GM18867 (cell line): ENCODE data around the gene NT5C1A.

Experiments
- ATAC-seq: cut with Tn5 transposase; IDR thresholded peaks from one replicate; pipeline ENCODE4 v1.9.1; 2021; ENCODE audit warnings: mild to moderate bottlenecking, moderate library complexity; ENCODE audit not compliant: unreplicated experiment

The NT5C1A gene

DNA sequence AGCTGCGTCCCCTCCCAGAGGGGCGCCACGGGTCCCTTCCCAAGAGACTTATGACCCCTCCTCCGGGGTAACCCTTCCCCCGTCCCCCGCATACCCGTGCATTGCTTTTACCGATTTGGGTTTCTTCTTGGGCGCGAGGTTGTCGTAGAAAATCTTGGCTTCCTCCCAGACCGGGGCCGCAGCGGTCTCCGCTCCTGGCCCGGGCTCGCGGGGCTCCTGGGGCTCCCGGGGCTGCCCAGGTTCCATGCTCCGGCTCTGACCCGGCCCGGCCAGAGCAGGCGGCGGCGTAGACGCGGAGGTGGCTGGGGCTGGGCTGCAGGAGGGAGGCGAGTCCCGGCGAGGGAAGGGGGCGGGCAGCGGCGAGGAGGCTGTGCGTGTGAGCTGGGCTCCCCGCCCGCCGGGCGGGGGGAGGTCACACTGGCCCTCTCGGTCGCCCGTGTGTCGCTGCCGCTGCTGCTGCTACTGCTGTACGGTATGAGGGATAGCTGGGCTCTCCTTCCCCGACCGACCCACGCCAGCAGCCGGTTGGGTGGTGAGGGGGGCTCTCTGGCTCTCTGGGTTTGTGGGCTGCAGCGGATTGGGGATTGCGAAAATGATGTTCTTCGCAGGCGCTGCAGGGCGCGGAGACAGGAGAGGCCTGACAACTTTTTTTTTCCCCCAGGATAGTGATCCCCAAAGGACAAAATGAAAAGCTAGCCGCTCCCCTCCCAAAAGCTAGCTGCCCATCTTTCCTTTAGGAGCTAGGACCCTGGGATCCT lies at the start of gene NT5C1A:
NT5C1A (minus strand) TSS at position 315 of the 758 bp plus-strand sequence; CDS start at position 246, 69 bp downstream.
- ATAC-seq, result no peak

DNA sequence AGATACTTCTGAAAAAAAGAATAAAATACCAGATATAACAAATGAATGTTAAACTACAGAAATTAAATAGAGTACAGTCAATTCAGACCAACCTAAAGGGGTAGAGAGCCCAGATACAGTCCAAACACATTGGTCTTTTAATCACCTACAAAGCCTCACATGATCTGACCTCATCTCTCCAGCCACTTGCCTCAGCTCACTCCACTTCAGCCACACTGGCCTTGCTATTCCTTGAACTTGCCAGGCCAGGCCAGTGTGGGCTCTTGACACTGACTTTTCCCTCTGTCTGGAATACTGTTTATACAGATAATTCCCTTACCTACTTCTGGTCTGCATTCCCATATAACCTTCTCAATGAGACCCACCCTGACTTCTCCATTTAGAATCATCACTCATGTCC lies 49.8 kb upstream of the NT5C1A start:
- no peak for ATAC-seq

DNA sequence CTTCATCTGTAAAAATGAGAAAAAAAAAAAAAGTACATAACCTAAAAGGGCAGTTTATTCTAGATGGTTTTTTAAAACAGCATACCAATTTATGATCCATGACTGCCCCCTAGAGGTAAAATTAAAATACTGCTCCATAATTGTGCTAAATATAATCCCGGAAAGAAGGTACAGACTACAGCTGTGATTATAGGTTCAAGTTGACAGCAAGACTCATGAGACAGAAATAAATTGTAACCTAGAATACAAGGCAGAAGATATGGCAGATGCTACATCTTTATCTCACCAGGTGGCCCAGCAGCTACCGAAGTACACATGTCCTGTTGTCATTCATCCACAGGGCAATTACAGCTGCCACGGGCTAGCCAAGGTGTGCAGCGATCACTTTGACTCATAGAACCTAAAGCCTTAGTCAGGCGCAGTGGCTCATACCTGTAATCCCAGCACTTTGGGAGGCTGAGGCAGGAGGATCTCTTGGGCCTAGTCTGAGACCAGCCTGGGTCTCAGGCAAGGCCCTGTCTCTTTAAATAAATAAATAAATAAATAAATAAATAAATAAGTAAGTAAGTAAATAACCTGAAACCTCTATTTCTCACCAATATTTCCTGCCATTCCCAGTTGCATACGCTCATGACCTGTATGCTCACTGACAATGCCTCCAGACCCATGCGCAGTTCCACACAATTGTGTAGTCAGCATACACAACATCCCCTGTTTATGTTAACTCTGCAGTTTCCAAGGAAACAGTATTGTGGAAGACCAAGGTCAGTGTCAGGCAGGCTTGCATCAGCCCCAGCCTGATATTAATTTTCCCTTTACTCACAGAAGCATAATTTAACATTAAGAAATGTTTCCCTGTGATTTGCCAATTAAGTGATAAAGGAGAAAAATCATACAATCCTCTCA lies 48.4 kb upstream of the NT5C1A start:
- ATAC-seq, result no peak

DNA sequence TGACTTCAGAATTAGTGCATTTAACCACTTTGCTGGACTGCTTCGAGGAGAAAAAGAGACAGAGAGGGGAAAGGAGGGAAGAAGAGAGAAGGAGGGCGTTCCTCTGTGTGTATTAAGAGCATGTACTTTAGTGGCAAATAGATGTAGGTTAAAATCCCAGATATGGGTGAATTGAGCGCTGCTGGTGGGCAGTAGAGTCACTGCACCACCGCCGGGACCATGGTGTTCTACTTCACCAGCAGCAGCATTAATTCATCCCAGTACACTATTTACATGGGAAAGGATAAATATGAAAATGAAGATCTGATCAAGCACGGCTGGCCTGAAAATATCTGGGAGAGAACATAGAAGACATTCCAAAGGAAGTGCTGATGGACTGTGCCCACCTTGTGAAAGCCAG lies 45.9 kb upstream of the NT5C1A start:
- no peak for ATAC-seq

DNA sequence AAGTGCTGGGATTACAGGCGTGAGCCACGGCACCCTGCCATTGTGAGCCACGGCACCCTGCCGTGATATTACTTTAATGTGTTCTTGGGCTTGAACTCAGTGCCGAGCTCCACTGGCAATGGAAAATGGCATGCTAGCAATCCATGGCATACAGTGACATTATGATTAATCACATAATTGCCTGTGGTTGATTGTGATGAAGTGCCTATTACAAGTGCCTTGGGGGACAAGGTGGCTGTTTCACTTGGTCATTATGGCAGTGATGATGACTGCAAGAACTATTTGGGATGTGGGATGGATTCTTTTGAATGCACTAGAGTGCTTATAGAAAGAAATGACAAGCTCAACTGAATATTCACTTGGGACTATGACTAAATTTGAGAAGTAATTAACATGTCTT lies 41.6 kb upstream of the NT5C1A start:
- ATAC-seq, result no peak

DNA sequence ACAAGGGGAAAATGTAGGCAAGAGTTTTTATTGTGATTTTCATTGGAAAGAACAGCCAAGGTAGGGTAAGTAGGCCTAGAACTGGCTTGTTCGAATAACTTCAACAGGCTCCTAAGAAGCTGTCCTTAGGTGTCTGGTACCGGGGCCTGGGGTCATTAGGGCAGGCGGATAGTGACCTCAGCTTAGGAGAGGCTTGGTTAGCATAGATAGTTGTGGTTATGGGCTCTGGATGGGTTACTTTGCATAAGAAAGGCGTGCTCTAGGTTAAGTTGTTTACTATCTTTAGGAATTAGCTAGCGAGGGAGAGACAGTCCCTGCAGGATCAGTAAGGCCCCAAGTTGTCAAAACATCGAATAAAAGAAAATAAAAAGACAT lies 40.0 kb upstream of the NT5C1A start:
- ATAC-seq, result no peak

DNA sequence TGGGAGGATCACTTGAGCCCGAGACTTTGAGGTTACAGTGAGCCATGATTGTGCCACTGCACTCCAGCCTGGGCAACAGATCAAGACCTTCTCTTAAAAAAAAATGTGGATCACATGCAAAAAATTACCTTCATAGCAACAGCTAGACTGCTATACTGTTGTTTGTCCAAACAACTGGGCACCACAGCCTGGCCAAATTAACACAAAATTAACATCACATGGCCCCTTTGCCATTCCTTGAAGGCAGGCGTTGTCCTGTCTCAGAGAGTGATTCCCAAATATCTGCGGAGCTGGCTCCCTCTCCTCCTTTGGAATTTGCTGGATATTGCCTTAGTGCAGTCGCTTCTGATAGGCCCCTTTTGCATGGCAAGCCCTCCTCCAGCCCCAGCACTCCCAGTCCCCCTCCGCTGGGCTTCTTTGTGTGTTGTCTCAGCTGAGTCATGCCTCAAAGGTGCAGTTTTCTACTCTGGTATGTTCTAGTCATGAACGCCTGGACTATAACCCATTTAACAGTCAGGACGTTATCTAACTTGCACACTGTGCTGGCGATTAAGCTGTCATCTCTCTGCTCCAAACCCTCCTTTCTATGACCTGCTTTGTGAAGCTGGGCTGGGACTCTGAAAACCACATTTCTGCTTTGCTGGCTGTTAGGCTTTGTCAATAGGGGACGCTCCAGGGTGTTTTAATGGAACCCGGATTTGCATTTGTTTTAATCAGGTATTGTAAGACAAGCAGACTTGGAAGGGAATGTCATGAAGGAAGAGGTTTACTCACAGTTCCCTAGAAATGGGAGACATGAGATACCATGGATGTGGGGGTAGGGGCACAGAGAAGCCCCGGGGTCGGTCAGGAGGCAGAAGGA lies 39.4 kb upstream of the NT5C1A start:
- ATAC-seq, result no peak

DNA sequence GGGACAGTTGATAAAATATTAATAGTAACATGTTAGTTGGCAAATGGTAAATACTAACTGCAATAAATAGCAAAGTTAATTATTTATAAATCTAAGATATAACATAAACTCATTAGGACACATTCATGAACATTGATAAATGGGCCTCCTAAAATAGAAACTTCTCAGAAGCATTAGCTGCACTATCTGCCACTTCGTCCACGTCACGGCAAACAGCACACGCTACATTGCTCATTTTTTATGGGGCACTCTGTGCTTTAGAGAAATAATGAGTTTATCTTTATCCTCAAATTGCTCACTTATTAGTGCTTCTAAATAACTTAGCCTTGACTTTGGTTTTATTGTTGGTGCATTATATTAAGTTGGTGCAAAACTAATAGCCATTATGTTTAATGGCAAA lies 35.6 kb upstream of the NT5C1A start:
- no peak for ATAC-seq

DNA sequence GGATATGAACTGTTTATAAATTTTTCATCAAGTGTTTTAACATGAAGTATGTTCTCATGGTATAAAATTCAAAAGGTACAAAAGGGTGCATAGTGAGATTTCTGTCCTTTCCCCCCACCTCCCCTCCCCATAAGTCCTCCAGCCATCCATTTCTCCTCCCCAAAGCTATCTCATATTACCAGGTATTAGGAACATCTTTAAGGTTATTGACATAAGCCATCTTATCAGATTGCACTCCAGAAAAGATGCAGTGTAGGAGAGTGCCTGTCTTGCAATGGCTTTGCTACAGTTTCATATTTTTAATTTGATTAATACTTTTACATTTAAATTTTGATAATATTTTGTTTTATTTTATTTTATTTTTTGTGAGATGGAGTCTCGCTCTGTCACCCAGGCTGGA lies 32.9 kb upstream of the NT5C1A start:
- no peak for ATAC-seq

DNA sequence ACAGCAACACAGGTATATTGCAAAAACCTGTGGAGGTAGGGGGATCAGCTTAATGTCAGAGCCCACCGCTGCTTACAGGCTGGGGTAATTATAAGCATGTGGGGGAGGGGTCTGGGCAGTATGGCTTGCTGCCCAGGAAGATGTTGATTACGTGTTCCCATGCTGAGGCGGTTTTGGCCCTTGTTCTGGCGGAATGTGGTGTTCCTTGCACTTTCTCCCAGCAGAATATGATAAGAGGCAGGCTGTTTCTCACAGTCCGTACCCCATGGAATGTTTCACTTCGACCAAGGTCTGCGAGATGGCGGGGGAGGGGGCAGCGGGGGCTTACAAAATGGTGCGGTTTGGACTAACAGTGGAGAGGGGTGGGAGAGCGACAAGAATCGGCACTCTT lies 29.1 kb upstream of the NT5C1A start:
- no peak for ATAC-seq

DNA sequence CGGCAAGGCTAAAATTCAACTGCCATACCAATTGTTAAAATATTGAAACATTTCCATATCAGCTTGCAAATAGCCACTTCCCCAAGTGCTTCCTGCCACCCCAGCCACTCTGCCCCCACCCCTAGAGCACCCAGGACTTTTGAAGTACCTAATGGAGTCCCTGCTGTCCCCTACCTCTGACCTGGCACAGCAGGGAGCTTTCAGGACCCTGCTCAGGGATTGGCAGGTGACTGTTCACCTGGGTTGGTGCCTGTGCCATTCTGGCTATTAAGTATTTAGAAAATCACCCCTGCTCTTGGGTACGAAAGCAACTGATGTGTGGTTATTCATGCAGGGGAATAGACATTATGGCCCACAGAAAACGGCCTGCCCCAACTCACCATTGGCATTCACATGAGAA lies 28.4 kb upstream of the NT5C1A start:
- ATAC-seq, result no peak

DNA sequence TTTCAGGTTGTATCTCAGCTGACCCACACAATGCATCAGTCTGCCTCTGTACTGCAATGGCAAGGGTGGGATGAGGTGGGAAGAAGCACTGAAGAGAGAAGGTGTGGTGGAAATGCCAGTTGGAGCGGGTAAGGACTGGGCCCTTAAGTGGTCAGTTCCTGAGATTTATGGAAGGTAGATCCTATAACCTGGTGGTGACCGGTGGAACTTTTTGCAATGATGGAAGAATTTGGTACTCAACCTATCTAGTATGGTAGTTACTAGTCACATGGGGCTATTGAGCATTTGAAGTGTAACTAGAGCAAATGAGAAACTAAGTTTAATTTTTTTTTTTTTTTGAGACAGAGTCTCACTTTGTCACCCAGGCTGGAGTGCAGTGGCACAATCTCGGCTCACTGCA lies 27.5 kb upstream of the NT5C1A start:
- ATAC-seq, result no peak

DNA sequence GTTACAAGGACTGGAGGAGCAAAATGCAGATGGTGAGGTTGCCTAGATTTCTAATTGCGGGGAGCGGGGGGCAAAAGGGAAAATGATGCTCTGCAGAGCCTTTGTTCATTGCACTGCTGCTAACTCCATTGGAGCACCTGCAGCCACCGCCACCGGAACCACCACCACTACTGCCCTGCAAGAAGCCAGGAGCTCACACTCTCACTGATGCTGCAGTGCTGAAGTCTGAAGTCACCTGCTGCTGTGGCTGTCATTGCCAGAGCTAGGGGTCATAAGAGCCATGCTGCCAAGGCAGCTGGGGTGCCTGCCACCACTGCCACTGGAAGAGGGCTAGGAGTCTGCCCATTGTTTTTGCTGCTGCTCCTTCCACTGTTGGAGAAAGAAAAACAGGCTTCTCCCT lies 26.7 kb upstream of the NT5C1A start:
- no peak for ATAC-seq

DNA sequence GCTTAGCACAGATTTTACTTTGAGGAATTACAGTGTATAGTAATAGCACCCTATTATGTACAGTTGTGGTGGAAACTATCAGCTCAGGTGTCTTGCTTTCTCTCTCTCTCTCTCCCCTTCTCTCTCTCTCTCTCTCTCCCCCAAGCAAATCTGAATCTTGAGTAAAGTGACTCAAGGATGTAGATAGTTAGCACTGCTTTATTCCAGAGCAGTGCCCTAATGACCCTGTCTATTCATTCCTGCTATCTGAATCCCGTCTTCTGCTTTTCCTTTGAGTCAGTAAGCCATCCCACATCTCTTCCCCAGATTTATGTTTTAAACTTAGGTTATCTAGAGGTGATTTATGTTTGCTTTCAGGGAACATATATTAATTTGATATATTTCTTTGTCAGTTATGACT lies 24.5 kb upstream of the NT5C1A start:
- no peak for ATAC-seq

DNA sequence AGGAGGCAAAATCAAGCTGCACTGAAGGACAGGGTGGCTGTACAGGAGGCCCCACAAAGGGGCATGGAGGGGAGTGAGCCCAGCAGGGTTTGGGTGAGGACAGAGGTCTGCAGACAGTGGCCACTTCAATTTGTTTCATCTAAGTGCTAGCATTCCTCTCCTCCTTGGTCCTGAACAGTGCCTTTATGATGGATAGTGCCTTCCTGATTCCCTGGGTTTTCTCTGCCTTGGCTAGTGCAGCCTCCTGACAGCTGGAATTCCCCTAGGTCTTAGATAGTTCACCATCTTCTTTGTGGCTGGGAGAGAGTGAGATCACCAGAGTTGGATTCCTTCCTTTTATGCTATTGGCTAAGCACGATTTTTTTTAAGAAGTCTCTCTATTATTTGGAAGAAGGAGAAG lies 23.1 kb upstream of the NT5C1A start:
- no peak for ATAC-seq

DNA sequence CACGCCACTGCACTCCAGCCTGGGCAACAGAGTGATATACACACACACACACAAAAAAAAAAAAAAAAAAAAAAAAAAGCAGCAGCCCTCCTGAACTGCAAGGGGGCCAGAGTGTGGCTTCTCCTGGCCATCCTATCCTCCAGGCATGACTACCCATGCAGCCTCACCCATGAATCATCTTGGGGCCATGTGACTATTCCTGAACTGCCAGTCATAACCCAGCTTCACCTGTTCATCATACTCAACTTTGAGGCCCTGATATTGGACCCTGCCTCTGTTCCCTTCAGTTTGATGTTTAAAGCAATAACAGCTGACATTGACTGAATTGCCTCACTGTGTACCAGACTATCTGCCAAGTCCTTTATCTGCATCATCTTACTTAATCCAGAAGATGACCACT lies 22.1 kb upstream of the NT5C1A start:
- no peak for ATAC-seq

DNA sequence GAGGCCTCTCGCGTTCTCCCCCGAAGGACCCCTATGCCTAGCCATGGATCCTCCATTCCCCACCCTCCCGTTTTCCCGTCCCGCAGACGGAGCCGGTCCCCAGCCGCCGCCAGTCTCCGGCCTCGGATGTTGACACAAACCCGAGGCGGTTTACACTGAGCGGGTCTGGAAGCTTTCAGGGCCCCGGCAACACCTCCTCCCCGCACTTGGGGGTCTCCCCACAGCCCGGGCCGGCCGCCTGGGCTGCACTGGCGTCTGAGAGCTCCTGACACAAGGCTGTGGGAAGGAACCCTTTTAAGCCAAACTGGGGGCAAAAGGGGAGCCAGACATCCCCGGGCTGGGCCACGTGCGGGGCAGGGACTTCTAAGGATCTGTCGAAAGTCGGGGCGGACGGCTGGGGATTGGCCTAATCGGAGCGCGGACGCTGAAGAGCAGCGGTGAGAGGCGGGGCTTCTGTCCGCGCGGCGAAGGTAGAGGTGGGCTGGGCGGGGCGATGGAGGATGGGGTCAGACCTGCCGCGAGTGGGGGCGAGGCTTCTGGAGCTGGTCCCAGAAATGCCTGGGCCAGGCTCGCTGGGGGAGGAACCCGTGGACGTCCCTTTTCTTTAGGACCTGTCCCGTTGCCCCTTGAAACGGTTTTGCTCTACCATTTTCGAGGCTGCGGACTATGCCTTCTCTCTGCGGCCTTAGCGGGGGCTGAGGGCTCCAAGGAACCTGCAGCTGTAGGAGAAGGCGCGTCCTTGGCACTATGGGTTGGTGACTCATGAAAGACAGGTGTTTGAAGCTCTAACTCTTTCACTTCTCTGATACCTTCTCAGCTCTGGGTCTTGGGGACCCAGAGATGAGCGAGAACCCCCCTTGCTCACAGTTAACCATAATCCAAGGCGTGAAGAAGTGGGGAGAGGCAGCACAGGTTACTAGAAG lies 20.5 kb upstream of the NT5C1A start:
- no peak for ATAC-seq

DNA sequence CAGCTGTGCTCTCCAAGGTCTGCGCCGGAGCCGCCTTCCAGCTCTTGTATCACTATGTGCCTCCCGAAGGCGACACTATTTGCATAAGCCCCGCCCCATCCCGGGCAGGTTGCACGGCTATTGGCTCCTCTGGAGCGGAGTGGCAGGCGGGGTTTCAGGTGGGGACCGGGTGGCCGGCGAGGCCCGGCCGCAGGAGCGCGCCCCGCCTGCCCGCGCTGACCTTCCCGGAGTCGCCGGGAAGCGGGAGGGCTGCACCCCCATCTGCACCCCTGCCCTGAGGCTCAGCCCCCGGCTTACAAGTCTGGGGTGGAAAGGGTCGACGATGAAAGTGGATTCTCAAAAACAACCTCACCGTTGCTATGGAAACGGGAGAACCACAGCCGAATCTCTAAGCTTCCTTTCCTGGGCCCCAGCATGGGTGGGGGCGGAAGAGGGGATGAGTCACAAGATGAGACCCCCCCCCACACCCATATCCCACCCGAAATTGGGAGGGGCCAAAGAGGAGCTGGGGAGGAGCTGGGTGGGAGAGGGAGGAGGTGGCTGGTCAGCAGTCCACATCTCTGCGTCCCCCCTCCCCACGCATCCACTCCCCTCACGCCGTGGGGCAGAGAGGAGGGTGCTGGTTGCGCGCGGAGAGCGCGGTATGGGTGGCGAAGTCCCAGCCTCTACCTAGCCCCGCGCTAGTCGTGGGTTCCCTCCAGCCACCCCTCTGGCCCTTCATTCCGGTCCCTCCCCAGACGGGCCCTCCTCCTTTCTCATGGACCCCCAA lies 19.7 kb upstream of the NT5C1A start, which contains the start of gene HPCAL4:
HPCAL4 (minus strand) TSS at position 51 of the 769 bp plus-strand sequence. CDS start 6,830 bp downstream, outside the sequence.
- peak; percentile 90 for ATAC-seq

DNA sequence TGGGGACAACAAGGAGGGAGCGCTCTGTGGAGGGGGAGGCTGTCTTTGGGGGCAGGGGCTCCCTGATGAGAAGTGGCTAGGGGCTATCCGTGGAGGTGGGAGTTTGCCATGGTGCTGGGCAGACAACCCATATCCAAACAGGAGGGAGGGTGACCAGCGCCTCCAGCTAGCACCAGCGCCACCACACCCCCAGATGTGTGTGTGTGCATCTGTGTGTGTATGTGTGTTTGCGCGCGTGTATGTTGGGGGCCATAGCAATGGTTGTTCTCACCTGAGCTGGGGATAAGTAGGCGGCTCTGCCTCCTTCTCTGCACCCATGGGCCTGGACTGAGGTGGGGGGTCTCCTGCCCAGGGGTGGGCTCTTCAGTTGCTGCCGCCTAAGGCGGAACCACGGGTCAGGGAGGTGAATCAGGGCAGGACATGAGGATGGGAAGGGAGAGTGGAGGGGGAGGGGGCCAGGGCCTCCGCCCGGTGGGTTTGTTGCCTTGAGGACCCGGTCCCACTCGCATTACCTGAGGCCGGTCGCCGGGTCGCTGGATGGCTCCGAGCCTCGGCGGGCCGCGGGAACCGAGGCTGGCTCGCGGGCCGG lies 19.0 kb upstream of the NT5C1A start:
- no peak for ATAC-seq
